Peyer's patch (tissue), 4 donors: Measurements from ENCODE around the gene DMP1. TPM values are rescaled to one million over a fixed set of nuclear protein-coding genes. Genes with fewer than 3 reads are reported as not detected.

Source experiments
- DNase-seq, 3 donors: peaks; one replicate each; pipeline ENCODE4 v3.0.0-alpha.2; 2017 to 2019
- H3K27ac ChIP-seq, 4 donors: fragments of 200-600 bp; sonication (generic); one replicate each; pipeline ENCODE4 v1.5.1; 2016 to 2019
- H3K27me3 ChIP-seq, 2 donors: fragments of 200-600 bp; sonication (generic); one replicate each; pipeline ENCODE4 v1.5.1; 2019
- H3K36me3 ChIP-seq, 3 donors: fragments of 200-600 bp; sonication (generic); one replicate each; pipeline ENCODE4 v1.5.1; 2016 to 2019
- H3K4me1 ChIP-seq, 4 donors: fragments of 200-600 bp; sonication (generic); one replicate each; pipeline ENCODE4 v1.5.1; 2016 to 2019
- H3K4me3 ChIP-seq, 4 donors: fragments of 200-600 bp; sonication (generic); 1 replicate in 3 of 4; 2 replicates in 1 of 4; pipeline ENCODE4 v1.5.1; 2016 to 2019; ENCODE audit warnings: mild to moderate bottlenecking in 1 of 4
- H3K9me3 ChIP-seq, 4 donors: fragments of 200-600 bp; sonication (generic); one replicate each; pipeline ENCODE4 v1.5.1; 2016 to 2019; ENCODE audit warnings: mild to moderate bottlenecking in 1 of 4
- POLR2A ChIP-seq, 2 donors: fragments of 450-650 bp; IDR thresholded peaks; one replicate each; pipeline ENCODE4 v1.5.1; 2017; ENCODE audit warnings: antibody characterized with exemption in 2 of 2, mild to moderate bottlenecking in 2 of 2, moderate library complexity in 2 of 2
- total RNA-seq, 4 donors: library from RNA; depleted of rRNA; stranded (reverse); fragments of >200 nt; gene quantifications; one replicate each; pipeline ENCODE4 v1.1.0, GENCODE V29; 2016
- TF ChIP-seq, protein P1 (sequence below), 6 experiments: fragments of 450-650 bp in 4 of 6; fragments of 200-600 bp in 2 of 6; sonication (generic) in 1 of 6; IDR thresholded peaks; one replicate each; pipeline ENCODE4 v1.5.1; 2017 to 2019; ENCODE audit warnings: antibody characterized with exemption in 6 of 6, mild to moderate bottlenecking in 3 of 6, moderate library complexity in 1 of 6

DMP1 gene
- total RNA-seq, 4 donors from 2014 or later: not detected

DNA sequence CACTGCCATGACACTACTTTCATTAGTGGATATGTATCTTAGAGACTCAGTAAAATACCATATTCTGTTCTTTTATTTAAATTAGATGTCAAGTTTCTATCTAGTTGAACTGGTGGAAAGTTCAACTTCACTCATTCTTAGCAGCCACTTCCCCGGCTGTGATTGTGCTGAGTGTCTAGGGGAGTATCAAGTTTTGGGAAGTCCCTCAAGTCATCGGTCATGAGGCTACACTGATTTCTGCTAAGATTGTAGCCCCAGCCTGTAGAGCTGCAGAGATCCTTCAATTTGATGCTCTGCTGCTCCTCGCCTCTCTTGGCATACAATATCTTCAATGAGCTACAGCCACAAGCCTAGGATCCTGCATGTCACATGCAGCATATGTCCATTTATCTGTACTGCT is 53.9 kb downstream of the DMP1 start:
- no peaks in the 10 kb centered on the region for H3K4me1 ChIP-seq
- no peaks in the 10 kb centered on the region for H3K9me3 ChIP-seq
- H3K27me3 ChIP-seq: no peaks in the 10 kb centered on the region
- no peaks in the 10 kb centered on the region for H3K36me3 ChIP-seq
- no peak for DNase-seq
- no peak for TF ChIP-seq POLR2A (IDR thresholded peaks at IDR 0.05)
- TF ChIP-seq, protein P1, sequence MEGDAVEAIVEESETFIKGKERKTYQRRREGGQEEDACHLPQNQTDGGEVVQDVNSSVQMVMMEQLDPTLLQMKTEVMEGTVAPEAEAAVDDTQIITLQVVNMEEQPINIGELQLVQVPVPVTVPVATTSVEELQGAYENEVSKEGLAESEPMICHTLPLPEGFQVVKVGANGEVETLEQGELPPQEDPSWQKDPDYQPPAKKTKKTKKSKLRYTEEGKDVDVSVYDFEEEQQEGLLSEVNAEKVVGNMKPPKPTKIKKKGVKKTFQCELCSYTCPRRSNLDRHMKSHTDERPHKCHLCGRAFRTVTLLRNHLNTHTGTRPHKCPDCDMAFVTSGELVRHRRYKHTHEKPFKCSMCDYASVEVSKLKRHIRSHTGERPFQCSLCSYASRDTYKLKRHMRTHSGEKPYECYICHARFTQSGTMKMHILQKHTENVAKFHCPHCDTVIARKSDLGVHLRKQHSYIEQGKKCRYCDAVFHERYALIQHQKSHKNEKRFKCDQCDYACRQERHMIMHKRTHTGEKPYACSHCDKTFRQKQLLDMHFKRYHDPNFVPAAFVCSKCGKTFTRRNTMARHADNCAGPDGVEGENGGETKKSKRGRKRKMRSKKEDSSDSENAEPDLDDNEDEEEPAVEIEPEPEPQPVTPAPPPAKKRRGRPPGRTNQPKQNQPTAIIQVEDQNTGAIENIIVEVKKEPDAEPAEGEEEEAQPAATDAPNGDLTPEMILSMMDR (IDR thresholded peaks at IDR 0.05): no peak
- no peak overlapping the region for H3K4me3 ChIP-seq
- no peak overlapping the region for H3K27ac ChIP-seq

DNA sequence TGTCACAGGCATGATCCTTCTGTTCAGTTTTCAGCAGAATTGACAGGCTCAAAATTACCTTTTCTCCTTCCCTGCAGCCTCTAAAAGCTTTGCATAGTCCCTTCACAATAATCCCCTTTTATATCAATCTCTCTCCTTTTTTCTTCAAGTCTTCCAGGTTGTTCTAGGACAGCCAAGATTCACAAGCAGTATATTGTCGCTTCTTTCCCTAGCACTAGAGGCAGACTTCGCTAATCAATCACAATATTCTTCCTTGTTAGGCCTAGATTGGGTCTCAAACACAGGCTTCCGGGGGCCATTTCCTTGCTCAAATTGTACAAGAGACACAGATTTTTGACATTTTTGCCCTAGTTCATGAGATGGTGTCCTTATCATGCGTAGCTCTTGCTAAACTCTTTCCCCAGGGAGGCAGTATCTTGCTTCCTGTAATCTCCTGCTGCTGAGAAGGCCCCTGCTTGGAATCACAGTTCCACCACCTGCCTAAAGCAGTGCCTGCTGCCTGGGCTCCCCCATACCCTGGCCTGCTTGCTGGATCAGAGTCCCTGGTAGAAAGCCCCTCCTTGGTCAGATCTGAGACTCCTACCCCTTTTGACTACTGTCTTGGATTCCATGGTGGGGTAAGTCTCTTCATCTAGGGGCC is 57.3 kb downstream of the DMP1 start:
- TF ChIP-seq, protein P1 (IDR thresholded peaks at IDR 0.05): no peak
- no peak for TF ChIP-seq POLR2A (IDR thresholded peaks at IDR 0.05)
- no peaks in the 10 kb centered on the region for H3K27me3 ChIP-seq
- H3K4me1 ChIP-seq: no peaks in the 10 kb centered on the region
- H3K4me3 ChIP-seq: no peak overlapping the region
- no peaks in the 10 kb centered on the region for H3K36me3 ChIP-seq
- H3K9me3 ChIP-seq: no peaks in the 10 kb centered on the region
- DNase-seq: no peak
- H3K27ac ChIP-seq: no peak overlapping the region

Other genes starting within 250 kb of the DMP1 start
- gene NUDT9, start 227.7 kb upstream of the DMP1 start, total RNA-seq: 10 to 100 TPM; 11.6 to 47.1 (median 37.8) TPM
- gene SPARCL1, start 120.9 kb upstream of the DMP1 start, total RNA-seq: 100 to 1,000 TPM in 3 of 4 donors, 10 to 100 TPM in 1; 37.1 to 120 (median 117) TPM
- not detected for gene DSPP, start 41.8 kb upstream of the DMP1 start, total RNA-seq
- not detected for gene IBSP, start 149.3 kb downstream of the DMP1 start, total RNA-seq
- gene MEPE, start 182.7 kb downstream of the DMP1 start, total RNA-seq: not detected